Measurements from ENCODE around the gene KCNH1.

Gene KCNH1

GRCh38 chr1:210731597-210731996, 402.4 kb downstream of the KCNH1 start:
- DNase-seq (ENCODE audit: low read depth): no peak
- no peak overlapping the region for H3K4me3 ChIP-seq (ENCODE audit: low read depth, low read length)
- no peak for TF ChIP-seq CTCF (IDR thresholded peaks at IDR 0.05; ENCODE audit: low read depth, low read length, missing control alignments)

GRCh38 chr1:210731193-210731592, 402.8 kb downstream of the KCNH1 start:
- DNase-seq (ENCODE audit: low read depth): no peak
- H3K4me3 ChIP-seq (ENCODE audit: low read depth, low read length): no peak overlapping the region
- TF ChIP-seq CTCF (IDR thresholded peaks at IDR 0.05; ENCODE audit: low read depth, low read length, missing control alignments): no peak

GRCh38 chr1:210730023-210730422, 403.9 kb downstream of the KCNH1 start:
- no peak for TF ChIP-seq CTCF (IDR thresholded peaks at IDR 0.05; ENCODE audit: low read depth, low read length, missing control alignments)
- no peak for DNase-seq (ENCODE audit: low read depth)
- no peak overlapping the region for H3K4me3 ChIP-seq (ENCODE audit: low read depth, low read length)

- H3K4me3 ChIP-seq (ENCODE audit: low read depth, low read length): no peak overlapping the region
- TF ChIP-seq CTCF (IDR thresholded peaks at IDR 0.05; ENCODE audit: low read depth, low read length, missing control alignments): no peak
- no peak for DNase-seq (ENCODE audit: low read depth)
Measured at GRCh38 chr1:210728437-210729149, 405.4 kb downstream of the KCNH1 start.

GRCh38 chr1:210727709-210728108, 406.2 kb downstream of the KCNH1 start:
- no peak for TF ChIP-seq CTCF (IDR thresholded peaks at IDR 0.05; ENCODE audit: low read depth, low read length, missing control alignments)
- no peak overlapping the region for H3K4me3 ChIP-seq (ENCODE audit: low read depth, low read length)
- DNase-seq (ENCODE audit: low read depth): no peak

GRCh38 chr1:210726621-210727020, 407.3 kb downstream of the KCNH1 start:
- DNase-seq (ENCODE audit: low read depth): no peak
- no peak overlapping the region for H3K4me3 ChIP-seq (ENCODE audit: low read depth, low read length)
- no peak for TF ChIP-seq CTCF (IDR thresholded peaks at IDR 0.05; ENCODE audit: low read depth, low read length, missing control alignments)

GRCh38 chr1:210724768-210725167, 409.2 kb downstream of the KCNH1 start:
- no peak for TF ChIP-seq CTCF (IDR thresholded peaks at IDR 0.05; ENCODE audit: low read depth, low read length, missing control alignments)
- no peak overlapping the region for H3K4me3 ChIP-seq (ENCODE audit: low read depth, low read length)
- DNase-seq (ENCODE audit: low read depth): no peak

Data from GM12864 (cell line).